Kidney epithelial cell (primary cell): ENCODE data around the gene IRF3. TPM values are rescaled to one million over a fixed set of nuclear protein-coding genes. Genes with fewer than 3 reads are reported as not detected.

Experiments
- DNase-seq: peaks from one replicate; pipeline ENCODE4 v3.0.0-alpha.2; 2010; ENCODE audit warnings: low read depth
- H3K27me3 ChIP-seq: 2 replicates; pipeline ENCODE4 v1.6.0; 2011; ENCODE audit warnings: low read length; ENCODE audit not compliant: control insufficient read depth, insufficient read depth
- H3K36me3 ChIP-seq: 2 replicates; pipeline ENCODE4 v1.5.1; 2011; ENCODE audit warnings: low read length; ENCODE audit not compliant: control insufficient read depth, insufficient read depth
- H3K4me3 ChIP-seq: 2 replicates; pipeline ENCODE4 v1.5.1; 2011; ENCODE audit warnings: low read depth, mild to moderate bottlenecking, control low read depth, low read length
- CTCF ChIP-seq: IDR thresholded peaks from 2 replicates; pipeline ENCODE4 v1.5.1; 2011; ENCODE audit warnings: mild to moderate bottlenecking, moderate library complexity, low read length, control low read depth, inconsistent platforms; ENCODE audit not compliant: insufficient read depth, poor library complexity, severe bottlenecking
- total RNA-seq: library from RNA; depleted of rRNA; stranded (reverse); fragments of >200 nt; gene quantifications from 2 replicates; pipeline ENCODE4 v1.2.3, GENCODE V29; 2015

Gene IRF3
- total RNA-seq, 1 donor from 2014 or later = 66.6 TPM

DNA sequence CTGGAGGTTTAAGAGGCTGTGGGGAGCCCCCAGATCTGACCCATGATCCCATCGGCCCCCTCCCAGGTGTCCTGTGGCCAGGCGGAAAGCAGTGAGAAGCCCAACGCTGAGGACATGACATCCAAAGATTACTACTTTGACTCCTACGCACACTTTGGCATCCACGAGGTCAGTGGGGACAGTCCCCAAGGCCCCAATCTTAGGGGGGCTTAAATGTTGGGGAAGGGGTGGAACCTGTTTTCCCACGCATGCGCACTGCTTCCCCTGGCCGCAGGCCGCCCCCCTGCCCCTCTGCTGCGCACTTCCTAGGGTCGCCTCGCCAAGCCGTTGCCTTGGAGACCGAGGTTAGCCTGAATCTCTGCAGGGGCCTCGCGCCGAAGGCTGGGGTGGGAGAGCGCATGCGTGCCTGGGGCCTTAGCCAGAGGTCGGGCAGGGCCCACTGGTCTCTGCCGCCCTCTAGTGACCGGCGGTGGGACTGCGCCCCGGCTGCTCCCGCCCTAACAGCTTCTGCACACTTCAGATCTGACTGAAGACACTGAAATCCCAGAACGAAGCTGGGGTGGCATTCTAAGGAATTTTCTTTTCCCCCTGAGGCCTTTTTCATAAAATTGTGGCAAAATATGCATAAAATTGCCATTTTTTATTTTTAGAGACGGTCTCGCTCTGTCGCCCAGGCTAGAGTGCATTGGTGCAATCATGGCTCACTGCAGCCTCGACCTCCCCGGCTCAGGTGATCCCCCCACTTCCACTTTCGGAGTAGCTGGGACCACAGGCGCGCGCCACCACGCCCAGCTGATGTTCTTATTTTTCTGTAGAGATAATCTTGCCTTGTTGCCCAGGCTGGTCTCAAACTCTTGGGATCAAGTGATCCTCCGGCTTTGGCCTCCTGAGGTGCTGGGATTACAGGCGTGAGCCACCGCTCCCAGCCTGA, 15.0 kb upstream of the IRF3 start:
- DNase-seq = no peak
- Histone ChIP-seq H3K36me3 (peaks cover 4% of the 10 kb centered on the region), H3K27me3 (no peaks in the 10 kb centered on the region), H3K4me3 (no peak overlapping the region)
- peak; percentile 99 for TF ChIP-seq CTCF

DNA sequence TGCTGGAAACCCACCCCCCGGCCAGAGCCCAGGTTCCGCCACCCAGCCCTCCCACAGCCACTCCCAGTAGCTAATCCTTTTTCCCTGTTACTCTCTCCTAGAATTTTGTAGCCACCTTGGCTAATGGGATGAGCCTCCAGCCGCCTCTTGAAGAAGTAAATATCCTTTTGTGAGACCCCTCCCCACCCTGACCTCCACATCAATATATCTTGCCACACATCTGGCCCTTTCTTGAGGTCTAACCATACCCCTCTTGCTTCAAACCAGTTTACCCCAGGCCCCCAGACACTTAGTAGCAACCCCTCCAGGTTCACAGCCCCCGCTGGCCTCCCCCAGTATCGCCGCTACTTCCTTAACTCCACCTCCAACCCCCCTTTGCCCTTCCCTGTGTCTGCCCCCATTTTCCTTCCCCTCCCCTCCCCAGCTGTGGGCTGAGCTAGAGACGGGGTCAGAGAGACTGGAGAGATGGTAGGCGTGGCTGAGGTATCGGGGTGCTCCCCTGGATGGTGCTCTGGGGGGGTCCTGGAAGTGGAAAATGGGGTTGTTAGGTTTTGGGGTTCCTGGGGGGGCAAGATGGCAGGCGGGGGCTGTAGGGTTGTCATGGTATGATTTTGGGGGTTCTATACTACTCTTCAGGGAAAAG, 14.2 kb upstream of the IRF3 start:
- Histone ChIP-seq H3K4me3 (no peak overlapping the region), H3K36me3 (peaks cover 4% of the 10 kb centered on the region), H3K27me3 (no peaks in the 10 kb centered on the region)
- no peak for DNase-seq
- no peak for TF ChIP-seq CTCF

DNA sequence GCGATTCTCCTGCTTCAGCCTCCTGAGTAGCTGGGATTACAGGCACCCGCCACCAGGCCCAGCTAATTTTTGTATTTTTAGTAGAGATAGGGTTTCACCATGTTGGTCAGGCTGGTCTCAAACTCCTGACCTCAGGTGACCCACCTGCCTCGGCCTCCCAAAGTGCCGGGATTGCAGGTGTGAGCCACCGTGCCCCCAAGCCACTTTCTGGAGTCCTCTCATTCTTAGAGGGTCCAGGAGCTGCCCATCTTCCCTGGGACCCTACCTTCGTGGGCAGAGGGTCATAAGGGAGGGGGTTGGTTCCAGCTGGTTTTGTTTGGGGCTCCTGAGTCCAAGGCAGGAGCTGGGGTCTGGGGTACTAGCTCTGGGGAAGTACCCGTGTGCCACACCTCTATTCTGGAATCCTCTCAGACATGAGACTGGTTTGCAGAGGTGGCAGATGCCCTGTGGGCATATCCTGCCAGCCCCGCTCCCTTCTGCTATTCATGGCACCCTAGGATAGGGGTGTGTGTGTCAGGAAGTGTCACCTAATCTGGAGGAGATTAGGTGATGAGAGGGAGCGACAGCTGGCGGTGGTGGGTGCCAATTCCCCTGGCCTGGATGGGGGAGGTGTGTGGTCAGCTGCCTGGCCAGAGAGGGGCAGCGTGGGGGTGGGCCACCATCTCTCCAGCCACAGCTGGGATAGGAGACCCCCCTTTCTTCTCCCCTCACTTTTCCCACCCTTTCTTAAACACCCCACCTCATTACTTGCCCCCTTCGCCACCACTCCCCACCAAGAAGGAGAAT, 13.5 kb upstream of the IRF3 start:
- no peak overlapping the region for H3K4me3 ChIP-seq
- DNase-seq = no peak
- H3K36me3 ChIP-seq = peaks cover 4% of the 10 kb centered on the region
- no peaks in the 10 kb centered on the region for H3K27me3 ChIP-seq
- no peak for TF ChIP-seq CTCF

- Histone ChIP-seq H3K4me3 (peak overlapping the region; percentile 81), H3K36me3 (peaks cover 4% of the 10 kb centered on the region), H3K27me3 (no peaks in the 10 kb centered on the region)
- DNase-seq = no peak
- TF ChIP-seq CTCF = peak; percentile 66
These were observed 12.4 kb upstream of the IRF3 start for GRCh38 chr19:49677901-49678674.

DNA sequence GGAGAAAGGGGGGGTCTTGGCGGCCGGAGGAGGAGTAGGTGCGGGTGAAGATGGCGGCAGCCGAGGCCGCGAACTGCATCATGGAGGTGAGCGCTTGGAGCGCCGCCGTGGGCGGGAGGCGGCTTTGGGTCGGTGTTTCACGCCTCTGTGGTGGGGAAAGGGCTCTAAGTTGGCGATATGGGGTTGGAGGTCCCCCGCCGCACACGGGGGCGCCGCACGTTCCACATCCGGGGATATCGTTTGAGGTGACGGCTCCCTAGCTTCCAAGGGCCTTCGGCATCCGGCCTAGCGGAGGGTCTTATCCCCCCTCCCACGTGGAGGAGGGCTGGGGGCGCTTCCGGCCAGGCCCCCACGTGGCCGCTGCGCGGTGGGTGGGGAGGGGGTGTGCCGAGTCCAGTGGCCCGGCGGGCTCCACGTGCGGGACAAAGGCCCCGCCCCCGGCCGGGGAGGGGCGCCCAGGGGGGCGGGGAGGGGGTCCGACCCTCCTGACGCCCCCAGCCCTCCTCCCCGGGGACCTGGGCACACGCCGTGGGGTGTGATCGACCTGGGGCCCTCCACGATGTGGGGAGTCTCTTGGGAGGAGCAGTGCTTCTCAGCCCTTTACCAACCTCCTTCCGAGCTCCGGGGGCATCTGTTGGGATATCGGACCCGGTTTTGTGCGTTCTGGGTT, 11.7 kb upstream of the IRF3 start, which contains the start of gene PRMT1:
Gene PRMT1 (plus strand): TSS at position 41 of the 670 bp plus-strand sequence. CDS start 10 bp downstream, at position 51.
- Histone ChIP-seq H3K36me3 (peaks cover 3% of the 10 kb centered on the region), H3K27me3 (no peaks in the 10 kb centered on the region), H3K4me3 (peak within 1 kb of the TSS; percentile 81)
- no peak for TF ChIP-seq CTCF
- DNase-seq = no peak
